ENCODE data around the gene SIGLEC9. TPM values are rescaled to one million over a fixed set of nuclear protein-coding genes. Genes with fewer than 3 reads are reported as not detected.

SIGLEC9 gene
- total RNA-seq, 1 experiment from 2014 or later: not detected

DNA sequence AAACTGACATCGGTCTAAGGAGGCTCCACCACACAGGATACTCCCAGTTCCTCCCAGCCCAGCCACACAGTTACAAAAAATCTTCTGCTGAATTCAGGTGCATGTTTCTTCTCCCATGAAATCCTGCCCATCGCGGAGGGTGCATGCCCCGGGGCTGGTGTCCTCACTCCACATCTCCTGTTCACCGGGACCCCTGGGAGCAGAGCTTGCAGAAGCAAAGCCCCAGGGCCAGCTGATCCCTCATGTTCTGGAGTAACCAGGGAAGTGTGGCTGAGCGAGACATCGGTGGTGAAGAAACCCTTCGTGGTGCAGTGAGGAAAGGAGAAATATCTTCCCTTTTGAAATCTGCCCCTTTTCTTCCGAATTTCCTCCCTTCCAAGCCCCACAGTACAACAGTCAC is 904 bp upstream of the SIGLEC9 start (continued):
- TF ChIP-seq, protein P1, sequence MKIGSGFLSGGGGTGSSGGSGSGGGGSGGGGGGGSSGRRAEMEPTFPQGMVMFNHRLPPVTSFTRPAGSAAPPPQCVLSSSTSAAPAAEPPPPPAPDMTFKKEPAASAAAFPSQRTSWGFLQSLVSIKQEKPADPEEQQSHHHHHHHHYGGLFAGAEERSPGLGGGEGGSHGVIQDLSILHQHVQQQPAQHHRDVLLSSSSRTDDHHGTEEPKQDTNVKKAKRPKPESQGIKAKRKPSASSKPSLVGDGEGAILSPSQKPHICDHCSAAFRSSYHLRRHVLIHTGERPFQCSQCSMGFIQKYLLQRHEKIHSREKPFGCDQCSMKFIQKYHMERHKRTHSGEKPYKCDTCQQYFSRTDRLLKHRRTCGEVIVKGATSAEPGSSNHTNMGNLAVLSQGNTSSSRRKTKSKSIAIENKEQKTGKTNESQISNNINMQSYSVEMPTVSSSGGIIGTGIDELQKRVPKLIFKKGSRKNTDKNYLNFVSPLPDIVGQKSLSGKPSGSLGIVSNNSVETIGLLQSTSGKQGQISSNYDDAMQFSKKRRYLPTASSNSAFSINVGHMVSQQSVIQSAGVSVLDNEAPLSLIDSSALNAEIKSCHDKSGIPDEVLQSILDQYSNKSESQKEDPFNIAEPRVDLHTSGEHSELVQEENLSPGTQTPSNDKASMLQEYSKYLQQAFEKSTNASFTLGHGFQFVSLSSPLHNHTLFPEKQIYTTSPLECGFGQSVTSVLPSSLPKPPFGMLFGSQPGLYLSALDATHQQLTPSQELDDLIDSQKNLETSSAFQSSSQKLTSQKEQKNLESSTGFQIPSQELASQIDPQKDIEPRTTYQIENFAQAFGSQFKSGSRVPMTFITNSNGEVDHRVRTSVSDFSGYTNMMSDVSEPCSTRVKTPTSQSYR (CRISPR knock-in tag; IDR thresholded peaks at IDR 0.05): no peak
- TF ChIP-seq SOX15 (CRISPR knock-in tag; IDR thresholded peaks at IDR 0.05) (no peak), TEAD1 (CRISPR knock-in tag; IDR thresholded peaks at IDR 0.05) (no peak), RELA (CRISPR knock-in tag; IDR thresholded peaks at IDR 0.05; ENCODE audit: borderline replicate concordance) (no peak), ZNF121 (CRISPR knock-in tag; IDR thresholded peaks at IDR 0.05) (no peak), TCF7 (CRISPR knock-in tag; IDR thresholded peaks at IDR 0.05; ENCODE audit: low read depth) (no peak)
- TF ChIP-seq, protein P2, sequence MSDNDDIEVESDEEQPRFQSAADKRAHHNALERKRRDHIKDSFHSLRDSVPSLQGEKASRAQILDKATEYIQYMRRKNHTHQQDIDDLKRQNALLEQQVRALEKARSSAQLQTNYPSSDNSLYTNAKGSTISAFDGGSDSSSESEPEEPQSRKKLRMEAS (CRISPR knock-in tag; IDR thresholded peaks at IDR 0.05): no peak

DNA sequence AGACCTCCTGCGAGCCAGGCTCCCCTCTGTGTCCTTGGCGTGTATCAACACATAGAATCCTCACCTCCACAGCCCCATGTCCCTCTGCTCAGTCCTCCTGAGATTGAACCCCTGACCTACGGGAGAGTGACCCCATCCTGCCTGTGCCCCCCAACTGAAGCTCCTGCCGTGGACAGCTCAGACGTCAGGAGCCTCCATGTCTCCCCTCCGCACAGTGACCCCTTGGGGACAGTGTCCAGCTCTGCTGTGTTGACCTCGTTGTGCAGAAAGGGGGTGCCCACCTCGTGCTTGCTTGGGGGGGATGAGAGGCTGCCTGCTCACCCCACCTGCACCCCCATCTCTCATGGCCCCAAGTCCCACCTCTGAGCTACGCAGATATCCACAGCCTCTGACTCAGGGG is 490 bp upstream of the SIGLEC9 start:
- no peak for DNase-seq (ENCODE audit: low spot score)
- Mint-ChIP-seq H3K4me3 (no peak overlapping the region), H3K9me3 (no peaks in the 10 kb centered on the region), H3K27ac (no peak overlapping the region), H3K36me3 (no peaks in the 10 kb centered on the region), H3K4me1 (no peaks in the 10 kb centered on the region), H3K27me3 (ENCODE audit: low read depth) (peaks cover 3% of the 10 kb centered on the region; the same call in 1 of the 2 replicates)
- no peak for ATAC-seq
- POLR2A ChIA-PET: no interaction called here
- TF ChIP-seq, protein P3, sequence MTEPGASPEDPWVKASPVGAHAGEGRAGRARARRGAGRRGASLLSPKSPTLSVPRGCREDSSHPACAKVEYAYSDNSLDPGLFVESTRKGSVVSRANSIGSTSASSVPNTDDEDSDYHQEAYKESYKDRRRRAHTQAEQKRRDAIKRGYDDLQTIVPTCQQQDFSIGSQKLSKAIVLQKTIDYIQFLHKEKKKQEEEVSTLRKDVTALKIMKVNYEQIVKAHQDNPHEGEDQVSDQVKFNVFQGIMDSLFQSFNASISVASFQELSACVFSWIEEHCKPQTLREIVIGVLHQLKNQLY (CRISPR knock-in tag; IDR thresholded peaks at IDR 0.05): no peak
- TF ChIP-seq NR2C2 (CRISPR knock-in tag; IDR thresholded peaks at IDR 0.05) (no peak), ZNF671 (CRISPR knock-in tag; IDR thresholded peaks at IDR 0.05) (no peak), CBFB (CRISPR knock-in tag; IDR thresholded peaks at IDR 0.05; ENCODE audit: low read depth) (no peak), SOX15 (CRISPR knock-in tag; IDR thresholded peaks at IDR 0.05) (no peak), GABPB1 (CRISPR knock-in tag; IDR thresholded peaks at IDR 0.05) (no peak), ZNF416 (CRISPR knock-in tag; IDR thresholded peaks at IDR 0.05) (no peak)
- TF ChIP-seq, protein P4, sequence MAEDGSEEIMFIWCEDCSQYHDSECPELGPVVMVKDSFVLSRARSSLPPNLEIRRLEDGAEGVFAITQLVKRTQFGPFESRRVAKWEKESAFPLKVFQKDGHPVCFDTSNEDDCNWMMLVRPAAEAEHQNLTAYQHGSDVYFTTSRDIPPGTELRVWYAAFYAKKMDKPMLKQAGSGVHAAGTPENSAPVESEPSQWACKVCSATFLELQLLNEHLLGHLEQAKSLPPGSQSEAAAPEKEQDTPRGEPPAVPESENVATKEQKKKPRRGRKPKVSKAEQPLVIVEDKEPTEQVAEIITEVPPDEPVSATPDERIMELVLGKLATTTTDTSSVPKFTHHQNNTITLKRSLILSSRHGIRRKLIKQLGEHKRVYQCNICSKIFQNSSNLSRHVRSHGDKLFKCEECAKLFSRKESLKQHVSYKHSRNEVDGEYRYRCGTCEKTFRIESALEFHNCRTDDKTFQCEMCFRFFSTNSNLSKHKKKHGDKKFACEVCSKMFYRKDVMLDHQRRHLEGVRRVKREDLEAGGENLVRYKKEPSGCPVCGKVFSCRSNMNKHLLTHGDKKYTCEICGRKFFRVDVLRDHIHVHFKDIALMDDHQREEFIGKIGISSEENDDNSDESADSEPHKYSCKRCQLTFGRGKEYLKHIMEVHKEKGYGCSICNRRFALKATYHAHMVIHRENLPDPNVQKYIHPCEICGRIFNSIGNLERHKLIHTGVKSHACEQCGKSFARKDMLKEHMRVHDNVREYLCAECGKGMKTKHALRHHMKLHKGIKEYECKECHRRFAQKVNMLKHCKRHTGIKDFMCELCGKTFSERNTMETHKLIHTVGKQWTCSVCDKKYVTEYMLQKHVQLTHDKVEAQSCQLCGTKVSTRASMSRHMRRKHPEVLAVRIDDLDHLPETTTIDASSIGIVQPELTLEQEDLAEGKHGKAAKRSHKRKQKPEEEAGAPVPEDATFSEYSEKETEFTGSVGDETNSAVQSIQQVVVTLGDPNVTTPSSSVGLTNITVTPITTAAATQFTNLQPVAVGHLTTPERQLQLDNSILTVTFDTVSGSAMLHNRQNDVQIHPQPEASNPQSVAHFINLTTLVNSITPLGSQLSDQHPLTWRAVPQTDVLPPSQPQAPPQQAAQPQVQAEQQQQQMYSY (CRISPR knock-in tag; IDR thresholded peaks at IDR 0.05): no peak
- TF ChIP-seq, protein P5, sequence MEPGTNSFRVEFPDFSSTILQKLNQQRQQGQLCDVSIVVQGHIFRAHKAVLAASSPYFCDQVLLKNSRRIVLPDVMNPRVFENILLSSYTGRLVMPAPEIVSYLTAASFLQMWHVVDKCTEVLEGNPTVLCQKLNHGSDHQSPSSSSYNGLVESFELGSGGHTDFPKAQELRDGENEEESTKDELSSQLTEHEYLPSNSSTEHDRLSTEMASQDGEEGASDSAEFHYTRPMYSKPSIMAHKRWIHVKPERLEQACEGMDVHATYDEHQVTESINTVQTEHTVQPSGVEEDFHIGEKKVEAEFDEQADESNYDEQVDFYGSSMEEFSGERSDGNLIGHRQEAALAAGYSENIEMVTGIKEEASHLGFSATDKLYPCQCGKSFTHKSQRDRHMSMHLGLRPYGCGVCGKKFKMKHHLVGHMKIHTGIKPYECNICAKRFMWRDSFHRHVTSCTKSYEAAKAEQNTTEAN (CRISPR knock-in tag; IDR thresholded peaks at IDR 0.05): no peak
- TF ChIP-seq, protein P6, sequence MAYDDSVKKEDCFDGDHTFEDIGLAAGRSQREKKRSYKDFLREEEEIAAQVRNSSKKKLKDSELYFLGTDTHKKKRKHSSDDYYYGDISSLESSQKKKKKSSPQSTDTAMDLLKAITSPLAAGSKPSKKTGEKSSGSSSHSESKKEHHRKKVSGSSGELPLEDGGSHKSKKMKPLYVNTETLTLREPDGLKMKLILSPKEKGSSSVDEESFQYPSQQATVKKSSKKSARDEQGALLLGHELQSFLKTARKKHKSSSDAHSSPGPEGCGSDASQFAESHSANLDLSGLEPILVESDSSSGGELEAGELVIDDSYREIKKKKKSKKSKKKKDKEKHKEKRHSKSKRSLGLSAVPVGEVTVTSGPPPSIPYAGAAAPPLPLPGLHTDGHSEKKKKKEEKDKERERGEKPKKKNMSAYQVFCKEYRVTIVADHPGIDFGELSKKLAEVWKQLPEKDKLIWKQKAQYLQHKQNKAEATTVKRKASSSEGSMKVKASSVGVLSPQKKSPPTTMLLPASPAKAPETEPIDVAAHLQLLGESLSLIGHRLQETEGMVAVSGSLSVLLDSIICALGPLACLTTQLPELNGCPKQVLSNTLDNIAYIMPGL (CRISPR knock-in tag; IDR thresholded peaks at IDR 0.05): no peak
- TF ChIP-seq, protein P7, sequence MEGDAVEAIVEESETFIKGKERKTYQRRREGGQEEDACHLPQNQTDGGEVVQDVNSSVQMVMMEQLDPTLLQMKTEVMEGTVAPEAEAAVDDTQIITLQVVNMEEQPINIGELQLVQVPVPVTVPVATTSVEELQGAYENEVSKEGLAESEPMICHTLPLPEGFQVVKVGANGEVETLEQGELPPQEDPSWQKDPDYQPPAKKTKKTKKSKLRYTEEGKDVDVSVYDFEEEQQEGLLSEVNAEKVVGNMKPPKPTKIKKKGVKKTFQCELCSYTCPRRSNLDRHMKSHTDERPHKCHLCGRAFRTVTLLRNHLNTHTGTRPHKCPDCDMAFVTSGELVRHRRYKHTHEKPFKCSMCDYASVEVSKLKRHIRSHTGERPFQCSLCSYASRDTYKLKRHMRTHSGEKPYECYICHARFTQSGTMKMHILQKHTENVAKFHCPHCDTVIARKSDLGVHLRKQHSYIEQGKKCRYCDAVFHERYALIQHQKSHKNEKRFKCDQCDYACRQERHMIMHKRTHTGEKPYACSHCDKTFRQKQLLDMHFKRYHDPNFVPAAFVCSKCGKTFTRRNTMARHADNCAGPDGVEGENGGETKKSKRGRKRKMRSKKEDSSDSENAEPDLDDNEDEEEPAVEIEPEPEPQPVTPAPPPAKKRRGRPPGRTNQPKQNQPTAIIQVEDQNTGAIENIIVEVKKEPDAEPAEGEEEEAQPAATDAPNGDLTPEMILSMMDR (IDR thresholded peaks at IDR 0.05): no peak
- CTCF ChIA-PET: no interaction called here
